ENCODE data around the gene CD93. TPM values are rescaled to one million over a fixed set of nuclear protein-coding genes. Genes with fewer than 3 reads are reported as not detected.

CD93 gene
- total RNA-seq, 1 donor = 5.9 TPM

DNA sequence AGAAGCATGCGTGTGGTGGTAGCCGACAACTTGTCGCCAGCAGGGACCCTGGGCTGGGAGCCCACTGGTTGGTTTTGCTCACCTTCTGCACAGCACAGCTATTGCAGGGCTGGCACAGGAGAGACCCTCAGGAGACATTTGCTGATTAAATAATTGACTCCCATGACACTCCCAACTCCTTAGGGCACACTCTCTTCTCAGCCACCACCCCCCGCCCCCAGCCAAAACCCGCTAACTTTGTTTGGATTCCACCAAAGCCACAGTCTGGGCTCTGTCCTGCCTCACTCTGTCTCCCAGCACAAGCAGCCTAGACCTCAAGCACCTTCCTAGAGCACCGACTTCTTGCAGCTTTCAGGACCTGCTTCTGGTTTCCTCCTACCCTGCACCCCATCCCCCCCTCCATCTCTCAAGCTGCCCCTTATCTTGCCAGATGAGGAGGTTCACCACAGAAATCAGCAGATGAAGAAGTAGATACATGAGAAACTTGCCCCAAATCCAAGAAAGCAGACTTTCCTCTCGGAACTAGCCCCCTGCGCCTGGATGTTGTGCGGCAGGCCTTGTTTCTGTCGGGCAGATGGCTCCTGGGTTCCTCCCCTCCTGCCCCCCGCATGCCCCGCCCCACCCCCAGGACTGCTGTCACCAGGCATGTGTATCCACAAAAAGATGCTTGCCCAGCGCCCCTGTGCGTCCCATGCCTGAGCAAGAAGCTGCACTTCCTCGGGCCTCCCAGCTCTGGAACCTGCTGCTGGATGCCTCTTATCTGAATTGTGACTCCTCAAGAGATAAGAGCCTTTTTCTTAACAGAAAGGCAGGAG lies 35.0 kb upstream of the CD93 start:
- DNase-seq (ENCODE audit: low read depth in 2 of 3, low spot score in 2 of 3) = peak in 2 of 3 donors; percentile 66 to 87

DNA sequence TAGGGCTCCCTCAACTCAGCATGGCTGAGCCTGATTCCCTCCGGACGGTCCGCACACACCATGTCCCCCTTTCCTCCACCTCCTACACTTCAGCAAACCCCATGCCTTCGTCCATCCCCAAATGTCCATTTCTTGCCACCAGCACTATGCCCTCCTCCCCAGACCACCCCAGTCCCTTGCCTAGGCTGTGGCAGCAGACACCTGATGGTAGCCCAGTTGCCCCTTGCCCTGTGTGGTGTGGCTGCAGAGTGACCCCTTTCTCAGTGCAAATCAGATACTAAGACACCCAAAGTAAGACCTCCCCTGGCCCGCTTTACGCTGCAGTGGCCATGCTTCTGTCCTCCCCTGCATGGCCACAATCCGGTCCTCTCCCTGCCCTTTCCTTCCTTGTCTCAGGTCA lies 34.1 kb upstream of the CD93 start:
- no peak for DNase-seq (ENCODE audit: low read depth in 2 of 3, low spot score in 2 of 3)

DNA sequence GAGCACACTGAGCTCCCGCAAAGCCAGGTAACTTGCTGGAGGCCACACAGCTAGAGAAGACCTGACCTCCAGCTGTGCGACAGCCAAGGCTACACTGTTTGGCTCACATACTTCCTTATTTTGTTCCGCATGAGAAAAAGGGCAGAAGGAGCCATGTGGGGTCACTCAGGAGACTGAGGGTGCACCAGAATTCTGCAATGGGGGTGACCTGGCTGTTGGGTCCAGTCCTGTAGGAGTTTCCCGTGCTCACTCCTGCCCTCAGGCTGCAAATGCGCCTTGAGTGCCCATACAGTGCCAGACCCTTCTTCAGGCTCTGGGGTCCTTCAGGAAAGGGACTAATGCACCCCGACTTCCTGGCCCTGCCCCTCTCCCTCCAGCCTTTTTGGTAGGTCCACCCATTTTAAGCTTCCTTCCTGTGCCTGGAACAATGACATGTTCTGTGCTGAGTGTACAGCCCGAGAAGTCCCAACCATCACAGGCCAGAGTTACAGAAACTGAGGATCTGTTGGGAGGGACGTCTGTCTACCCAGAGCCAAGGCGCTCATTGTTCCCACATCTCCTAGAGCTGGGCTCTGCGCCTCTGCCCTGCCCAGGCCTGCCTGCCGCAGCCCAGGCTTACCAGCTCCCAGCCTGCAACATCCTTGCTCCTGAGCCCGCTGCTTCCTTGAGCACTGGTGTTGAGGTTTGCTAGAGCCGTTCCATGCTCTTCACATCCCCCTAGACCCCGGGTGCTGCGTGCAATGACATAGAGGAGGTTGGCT lies 33.5 kb upstream of the CD93 start:
- DNase-seq (ENCODE audit: low read depth in 2 of 3, low spot score in 2 of 3) = no peak

DNA sequence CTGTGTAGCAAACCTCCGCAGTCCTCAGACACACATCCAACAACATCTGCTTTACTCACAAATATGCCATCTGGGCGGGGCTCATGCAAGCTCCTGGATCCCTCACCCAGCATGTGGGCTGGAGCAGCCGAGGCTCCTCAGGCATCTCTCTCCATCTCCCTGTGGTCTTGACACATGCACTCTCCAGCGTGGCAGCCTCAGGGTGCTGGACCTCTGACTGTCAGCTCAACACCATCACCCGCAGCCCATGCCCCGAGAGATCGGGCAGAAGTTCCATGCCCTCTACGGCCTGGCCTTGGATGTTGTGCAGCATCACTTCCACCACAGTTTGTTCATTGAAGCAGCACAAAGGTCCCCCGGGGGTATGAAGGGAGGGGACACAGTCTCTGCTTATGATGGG lies 32.6 kb upstream of the CD93 start:
- no peak for DNase-seq (ENCODE audit: low read depth in 2 of 3, low spot score in 2 of 3)

DNA sequence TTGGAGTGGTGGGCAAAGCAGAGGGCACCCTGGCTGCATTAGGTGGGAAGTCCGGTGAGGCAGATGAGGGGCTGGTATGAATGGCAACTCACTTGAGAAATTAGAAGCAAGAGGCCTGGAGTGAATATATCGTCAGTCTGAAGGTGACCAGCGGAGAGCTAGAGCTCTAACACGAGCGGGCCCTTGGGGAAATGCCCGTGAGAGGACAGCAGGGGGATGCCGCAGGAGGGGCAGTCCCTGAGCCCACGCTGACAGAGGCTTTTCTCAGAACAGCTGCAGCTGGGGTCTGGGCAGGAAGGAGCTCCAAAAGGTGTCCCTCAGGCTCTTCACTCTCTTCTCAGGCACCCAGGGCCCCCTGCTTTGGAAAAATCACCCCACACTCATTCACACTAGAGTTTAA lies 32.0 kb upstream of the CD93 start:
- no peak for DNase-seq (ENCODE audit: low read depth in 2 of 3, low spot score in 2 of 3)

DNA sequence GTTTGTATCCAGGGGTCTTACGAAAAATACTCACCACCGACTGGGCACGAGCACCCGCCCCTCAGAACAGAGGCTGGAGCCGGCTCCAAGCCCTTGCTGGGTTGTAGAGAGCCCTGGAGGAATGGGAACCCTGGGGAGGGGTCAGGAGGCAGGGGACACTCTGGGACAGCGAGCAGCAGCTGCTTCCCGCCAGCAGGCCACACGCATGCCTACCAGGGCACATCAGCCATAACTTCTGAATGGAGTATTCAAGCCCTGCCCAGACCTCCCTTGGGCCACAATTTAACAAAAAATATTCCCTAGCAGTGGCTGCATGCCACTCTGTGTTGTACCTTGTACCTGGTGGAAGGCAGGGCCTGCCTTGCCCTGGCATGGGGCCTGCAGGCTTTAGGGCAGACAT lies 31.6 kb upstream of the CD93 start:
- no peak for DNase-seq (ENCODE audit: low read depth in 2 of 3, low spot score in 2 of 3)

DNA sequence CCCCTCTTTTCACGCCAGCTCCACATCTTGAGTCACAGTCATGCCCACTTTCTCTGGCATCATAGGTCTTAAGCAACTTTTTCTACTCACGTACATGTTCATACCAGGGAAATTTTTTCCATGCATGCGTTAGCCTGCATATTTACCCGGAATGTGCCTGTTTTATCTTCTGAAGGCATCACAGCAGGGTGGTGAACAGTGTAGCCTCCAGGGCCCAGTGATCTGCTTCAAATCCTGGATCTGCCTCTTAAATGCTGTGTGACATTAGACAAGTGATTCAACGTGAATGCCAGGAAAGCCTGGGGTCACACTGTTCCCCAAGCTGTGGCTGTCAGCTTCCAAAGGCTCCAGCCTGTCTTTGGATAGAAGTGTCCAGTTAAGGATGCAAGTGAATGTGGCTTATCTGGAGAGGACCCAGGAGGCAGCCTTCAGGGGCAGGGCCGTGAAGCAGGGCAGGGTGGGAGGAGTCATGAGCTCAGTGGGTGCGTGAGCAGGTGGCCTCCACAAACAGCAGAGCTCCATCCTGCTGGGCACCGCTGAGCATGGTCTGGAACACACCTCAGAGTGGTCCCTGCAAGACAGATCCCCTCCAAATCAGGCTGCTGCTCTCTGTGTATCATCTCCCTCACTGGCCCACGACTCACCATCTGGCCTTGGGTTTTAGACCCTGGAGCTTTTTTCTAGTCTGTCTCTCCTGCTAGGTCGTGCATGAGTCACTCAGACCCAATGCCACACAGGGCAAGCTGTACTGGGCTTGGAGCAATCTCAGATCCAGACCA lies 30.4 kb upstream of the CD93 start:
- DNase-seq (ENCODE audit: low read depth in 2 of 3, low spot score in 2 of 3) = no peak

DNA sequence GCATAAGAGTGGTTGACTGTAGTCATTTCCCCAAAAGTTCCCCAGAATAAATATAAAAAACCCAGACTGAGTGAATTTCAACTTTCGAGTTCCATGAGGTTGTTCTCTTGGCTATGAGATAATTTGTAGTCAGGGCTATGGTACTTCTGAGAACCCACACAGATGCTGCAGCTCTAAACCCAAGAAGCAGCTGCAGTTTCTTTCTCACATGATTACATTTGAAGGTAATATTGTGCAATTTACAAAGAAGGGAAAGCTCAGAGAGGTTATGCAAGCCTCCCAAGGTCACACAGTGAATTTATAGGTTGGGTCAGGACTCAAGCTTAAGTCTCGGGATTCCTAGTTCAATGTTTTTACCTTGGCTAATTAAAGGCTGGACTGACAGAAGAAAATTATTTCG lies 29.7 kb upstream of the CD93 start:
- DNase-seq (ENCODE audit: low read depth in 2 of 3, low spot score in 2 of 3) = no peak

DNA sequence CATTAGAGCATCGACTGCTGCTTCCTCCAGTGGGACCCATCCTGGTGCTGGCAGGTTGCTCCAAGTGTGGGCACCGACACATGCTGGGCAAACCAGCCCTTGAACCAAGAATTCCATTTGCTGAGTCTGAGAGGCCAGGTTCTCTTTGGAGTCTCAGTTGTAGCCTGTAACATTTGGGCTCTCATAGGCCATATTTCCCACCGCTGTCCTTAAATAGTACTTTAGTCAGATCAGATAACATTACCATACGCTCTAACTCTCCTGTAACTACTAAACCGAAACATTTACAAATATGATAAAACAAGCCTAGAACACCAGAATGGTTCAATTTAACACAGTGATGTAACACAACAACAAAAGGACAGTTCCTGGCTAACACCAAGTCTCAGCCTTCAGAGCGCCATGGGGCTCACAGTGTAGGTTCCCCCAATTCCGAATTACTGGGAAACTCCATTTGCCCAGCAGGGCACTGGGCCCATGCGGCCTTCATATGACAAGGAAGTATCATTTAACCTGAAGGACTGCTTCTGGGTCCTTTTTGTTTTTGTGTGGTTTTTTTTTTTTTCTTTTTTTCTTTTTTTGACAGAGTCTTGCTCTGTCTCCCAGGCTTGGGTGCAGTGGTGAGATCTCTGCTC lies 28.4 kb upstream of the CD93 start:
- DNase-seq (ENCODE audit: low read depth in 2 of 3, low spot score in 2 of 3) = no peak

DNA sequence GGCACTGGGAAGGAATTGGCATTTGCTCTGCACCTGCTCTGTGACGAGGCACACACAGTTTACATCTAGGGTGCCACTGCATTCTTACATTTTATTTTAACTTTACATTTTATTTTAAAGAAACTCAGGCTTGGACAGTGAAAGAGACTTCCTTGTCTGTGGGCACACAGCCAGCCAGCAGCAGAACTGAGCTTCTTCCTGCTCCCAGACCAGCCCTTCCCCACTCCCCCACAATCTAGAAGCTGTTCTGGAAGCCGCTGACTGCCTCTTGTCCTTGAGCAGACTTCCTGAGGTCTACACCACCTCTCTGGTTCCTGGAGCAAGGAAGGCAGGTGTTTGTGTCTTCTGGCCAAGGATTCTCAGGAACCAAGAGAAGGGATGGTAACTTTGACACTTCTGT lies 27.9 kb upstream of the CD93 start:
- DNase-seq (ENCODE audit: low read depth in 2 of 3, low spot score in 2 of 3) = peak in 1 of 3 donors; percentile 21

DNA sequence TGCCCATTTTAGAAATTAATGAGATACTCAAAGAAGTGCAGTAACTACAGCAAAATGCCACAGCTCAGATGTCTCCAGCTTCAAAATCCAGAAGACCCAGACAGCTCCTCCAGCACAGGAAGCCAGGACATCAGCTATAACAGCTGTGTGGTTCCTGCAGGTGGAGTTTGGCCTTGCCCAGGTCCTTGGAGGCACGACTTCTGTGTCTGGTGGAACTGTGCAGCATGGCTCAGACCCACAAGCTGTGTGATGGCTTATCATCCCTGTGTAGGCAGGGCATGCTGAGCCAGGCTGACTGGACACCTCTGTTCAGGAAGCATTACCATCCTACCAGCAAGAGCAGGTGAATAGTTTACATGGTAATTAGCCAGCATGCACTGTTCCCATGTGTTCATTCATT lies 26.5 kb upstream of the CD93 start:
- DNase-seq (ENCODE audit: low read depth in 2 of 3, low spot score in 2 of 3) = no peak

DNA sequence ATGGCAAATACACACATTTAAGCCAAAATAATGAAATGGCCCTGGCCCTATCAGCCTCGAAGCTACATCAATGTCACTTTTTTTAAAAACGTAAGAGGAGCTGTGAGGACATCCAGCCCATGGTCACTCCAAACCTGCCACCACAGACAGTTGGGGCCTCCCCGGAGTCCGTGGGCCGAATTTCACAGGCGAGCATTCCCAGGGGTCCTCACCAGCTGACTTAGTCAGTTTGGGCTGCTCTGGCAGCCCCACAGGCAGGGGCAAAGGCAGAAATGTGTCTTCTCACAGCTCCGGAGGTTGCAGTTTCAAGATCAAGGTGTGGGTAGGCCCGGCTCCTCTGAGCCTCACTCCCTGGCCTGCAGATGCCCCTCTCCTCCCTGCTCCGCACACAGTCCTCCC lies 25.8 kb upstream of the CD93 start:
- DNase-seq (ENCODE audit: low read depth in 2 of 3, low spot score in 2 of 3) = no peak

DNA sequence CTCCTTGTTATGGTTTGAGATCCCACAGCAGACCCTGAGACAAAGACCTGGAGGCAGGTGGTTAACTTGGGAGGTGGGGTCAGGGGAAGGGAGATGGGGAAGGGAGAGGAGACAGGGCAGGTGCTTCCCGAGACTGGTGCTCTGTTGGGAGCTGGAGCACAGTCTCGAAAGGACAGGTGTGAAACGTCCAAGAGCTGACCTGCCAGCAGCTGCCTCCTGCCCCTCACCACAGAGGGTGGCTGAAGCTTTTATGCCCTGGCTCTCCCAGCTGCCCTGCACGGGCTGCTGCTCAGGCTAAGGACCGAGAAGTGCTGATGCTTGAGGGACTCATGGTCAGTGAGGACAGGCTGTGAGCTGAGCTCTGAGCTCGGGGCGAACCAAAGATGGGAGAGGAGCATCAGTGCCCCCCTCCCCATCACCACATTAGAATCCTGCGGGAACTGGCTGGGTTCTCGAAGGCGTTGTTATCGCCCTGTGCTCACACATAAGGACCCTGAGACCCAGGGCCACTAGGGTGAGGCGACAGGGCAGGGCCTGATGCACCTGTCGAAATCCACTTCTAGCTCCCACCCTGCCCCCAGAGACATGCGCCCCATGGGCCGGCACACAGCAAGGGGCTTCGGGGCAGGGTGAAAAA lies 25.3 kb upstream of the CD93 start:
- DNase-seq (ENCODE audit: low read depth in 2 of 3, low spot score in 2 of 3) = no peak

DNA sequence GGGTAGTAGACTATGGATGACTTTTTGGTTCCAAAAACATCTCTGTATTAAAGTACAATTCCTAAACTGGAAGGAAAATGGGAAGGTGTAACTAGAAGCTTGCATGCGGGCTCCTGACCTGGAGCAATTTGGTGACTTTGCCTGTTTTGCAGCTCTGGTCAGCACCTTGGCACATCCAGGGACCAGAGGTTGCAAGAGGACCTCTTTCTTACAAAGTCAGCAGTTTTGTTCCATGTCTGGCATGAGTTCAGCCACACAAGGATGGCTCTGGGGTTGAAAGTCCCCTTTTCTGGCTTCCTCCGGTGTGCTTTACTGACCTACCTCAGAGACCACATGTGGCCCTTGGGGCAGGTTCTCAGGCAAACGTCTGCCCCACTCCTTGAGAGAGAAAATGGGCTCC lies 22.7 kb upstream of the CD93 start:
- no peak for DNase-seq (ENCODE audit: low read depth in 2 of 3, low spot score in 2 of 3)

DNA sequence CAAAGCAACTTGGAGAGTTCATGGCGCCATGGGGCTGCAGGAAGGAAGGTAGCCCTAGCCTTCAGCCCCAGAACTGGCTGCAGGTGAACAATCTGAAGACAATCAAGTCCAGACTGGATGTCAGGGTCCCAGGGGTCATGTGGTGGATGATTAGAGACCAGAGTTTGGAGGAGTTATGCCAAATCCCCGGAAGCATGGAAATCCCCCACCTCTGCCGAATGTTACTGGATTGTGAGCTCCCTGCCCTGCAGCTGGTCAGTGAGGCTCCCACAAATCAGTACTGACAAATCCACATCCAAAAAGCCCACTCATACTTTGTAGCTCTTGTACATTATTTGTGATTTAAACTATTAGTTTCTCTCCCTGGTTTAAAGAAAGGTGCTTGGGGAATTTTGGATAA lies 21.3 kb upstream of the CD93 start:
- no peak for DNase-seq (ENCODE audit: low read depth in 2 of 3, low spot score in 2 of 3)

DNA sequence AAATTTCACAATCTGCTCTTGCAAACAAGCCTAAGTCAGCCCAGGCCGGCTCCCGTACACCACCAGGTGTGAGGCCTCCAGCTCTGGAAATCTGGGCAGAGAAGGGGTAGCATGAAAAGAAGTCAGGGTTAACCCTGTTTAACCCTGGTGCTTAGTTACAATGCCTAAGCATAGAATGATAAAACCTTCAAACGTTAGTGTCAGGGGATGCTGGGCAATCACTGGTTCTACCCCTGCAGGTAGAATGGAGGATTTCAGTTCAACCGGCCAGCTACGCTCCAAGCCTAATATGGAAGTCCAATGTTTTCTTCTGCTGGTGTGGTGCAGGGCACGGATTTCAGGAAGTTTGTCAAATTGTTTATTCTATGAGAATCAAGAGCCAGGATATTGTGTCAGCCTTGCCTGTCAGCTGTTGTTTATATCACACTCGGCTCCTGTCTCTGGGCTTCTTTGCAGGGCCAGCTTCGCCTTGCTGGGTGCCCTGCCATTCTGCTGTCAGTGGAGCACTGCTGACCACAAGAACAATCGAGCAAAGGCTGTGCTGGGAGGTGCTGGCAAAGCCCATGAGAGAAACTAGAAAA lies 20.2 kb upstream of the CD93 start:
- no peak for DNase-seq (ENCODE audit: low read depth in 2 of 3, low spot score in 2 of 3)

DNA sequence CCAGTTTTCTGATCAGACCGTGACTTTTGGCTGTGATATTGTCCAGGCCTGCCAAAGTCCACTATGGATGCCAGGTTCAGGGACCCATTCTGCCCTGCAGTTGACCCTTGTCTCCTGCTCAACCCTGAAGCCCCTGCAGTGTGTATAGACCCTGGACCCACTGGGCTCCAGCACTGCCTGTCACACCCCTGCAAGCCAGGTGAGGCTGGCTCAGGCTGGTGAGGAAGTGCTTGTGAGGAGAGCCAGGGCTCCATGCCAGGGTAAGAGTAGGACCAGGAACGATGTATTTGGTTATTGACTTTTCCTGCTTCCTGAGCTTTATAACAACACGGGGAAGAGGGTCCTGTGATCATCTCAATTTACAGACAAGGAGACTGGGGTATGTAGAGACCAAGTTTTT lies 19.1 kb upstream of the CD93 start:
- no peak for DNase-seq (ENCODE audit: low read depth in 2 of 3, low spot score in 2 of 3)

DNA sequence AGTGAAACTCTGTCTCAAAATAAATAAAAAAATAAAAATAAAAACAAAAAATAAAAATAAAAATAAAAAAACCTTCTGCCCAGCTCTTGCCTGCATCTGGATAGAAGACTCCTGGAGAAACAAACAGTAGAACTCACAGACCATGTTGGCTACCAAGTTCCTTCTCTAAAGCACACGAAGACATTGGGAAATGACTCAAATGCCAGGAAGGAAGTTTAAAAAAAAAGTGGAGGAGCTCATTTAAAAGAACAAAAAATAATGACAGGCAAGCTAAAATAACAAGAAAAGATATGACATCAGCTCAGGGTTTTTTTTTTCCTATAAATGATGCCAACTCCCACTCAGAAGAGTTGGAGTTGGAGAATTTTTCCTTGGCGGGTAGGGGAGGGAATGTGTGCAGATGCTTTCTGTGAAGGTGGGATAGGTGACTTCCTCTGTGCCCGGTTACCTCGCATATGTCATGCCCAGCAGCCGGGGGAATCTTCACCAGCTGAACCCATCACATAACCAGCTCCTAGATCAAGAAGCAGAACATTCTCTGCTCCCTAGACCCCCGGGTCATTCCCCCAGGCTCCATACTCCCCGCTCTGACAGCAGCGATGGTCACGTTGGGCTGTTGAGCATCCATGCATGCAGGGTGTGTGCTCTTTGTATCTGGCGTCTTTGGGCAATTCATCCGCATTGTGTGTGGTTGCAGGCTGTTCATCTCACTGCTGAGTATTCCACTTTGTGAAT lies 17.3 kb upstream of the CD93 start:
- DNase-seq (ENCODE audit: low read depth in 2 of 3, low spot score in 2 of 3) = peak in 2 of 3 donors; percentile 32 to 41

DNA sequence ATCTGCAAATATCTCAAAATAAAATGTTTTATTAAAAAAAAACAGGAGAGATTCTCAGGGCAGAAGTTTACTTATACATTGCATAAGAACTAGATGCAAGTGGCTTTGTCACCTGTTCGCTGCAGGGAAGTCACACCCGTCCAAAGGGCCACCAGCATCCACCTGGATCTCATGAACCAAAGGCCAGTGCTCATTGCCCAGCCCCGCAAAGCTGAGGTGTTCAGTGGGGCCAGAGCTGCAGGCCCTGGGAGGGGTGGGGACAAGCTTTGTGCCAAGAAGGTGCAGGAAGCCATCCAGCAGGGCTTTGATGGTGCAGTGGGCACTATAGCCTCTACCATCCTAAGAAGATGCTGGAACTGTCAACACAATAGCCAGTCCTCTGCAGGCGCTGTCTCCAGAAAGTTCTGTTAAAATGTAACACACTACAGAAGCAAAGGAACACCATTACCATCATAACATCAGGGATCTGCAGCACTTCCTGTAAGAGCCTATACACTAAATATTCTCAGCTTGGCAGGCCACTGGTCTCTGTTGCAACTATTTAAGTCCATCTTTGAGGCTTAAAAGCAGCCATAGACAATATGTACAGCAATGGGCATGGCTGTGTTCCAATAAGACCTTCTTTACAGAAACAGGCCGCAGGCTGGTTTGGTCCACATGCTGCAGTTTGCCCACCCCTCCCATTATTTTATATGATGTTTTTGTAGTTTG lies 15.7 kb upstream of the CD93 start:
- no peak for DNase-seq (ENCODE audit: low read depth in 2 of 3, low spot score in 2 of 3)

Data from hematopoietic multipotent progenitor cell (in vitro differentiated cells).